GM13976 (cell line): ENCODE data around the gene SGMS2.

Experiments used
- DNase-seq: peaks from one replicate; pipeline ENCODE4 v3.0.0; 2012; ENCODE audit warnings: low spot score
- CTCF ChIP-seq: IDR thresholded peaks from 2 replicates; pipeline ENCODE4 v1.5.1; 2012; ENCODE audit warnings: borderline replicate concordance, mild to moderate bottlenecking; ENCODE audit not compliant: insufficient read depth; ENCODE audit errors: extremely low read depth, missing control alignments, control extremely low read depth
- in situ Hi-C: fragments of 300-500 bp; cut with MboI; formaldehyde crosslinking; loops from one replicate; pipeline ENCODE4 v1.12.0; 2022; ENCODE audit warnings: low sequenced_read_pairs, mixed read lengths, inconsistent platforms; ENCODE audit not compliant: unreplicated experiment

SGMS2 gene

DNA sequence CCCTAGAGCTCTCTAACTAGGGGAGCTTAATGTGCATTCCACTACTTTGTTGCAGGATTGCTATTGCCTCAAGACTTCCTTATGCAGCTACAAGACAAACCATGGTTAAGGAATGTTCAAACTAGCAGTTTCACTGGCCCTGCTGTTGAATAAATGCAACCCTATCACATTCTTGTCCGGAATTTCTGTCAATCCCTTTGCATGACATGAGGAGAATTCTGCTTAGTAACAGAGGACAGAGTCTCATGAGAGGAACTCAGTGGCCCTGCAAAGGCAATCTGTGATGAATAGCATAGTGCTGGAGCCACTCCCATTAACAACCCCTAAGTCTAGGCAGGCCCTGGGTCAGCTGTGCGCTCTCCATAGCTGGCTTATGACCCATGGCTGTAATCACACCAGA, 30.7 kb upstream of the SGMS2 start:
- DNase-seq, result no peak
- in situ Hi-C loops, result no loop called here
- no peak for TF ChIP-seq CTCF

- TF ChIP-seq CTCF, result no peak
- no peak for DNase-seq
- in situ Hi-C loops, result no loop called here
Measured at GRCh38 chr4:107799669-107800450, 24.9 kb upstream of the SGMS2 start.

DNA sequence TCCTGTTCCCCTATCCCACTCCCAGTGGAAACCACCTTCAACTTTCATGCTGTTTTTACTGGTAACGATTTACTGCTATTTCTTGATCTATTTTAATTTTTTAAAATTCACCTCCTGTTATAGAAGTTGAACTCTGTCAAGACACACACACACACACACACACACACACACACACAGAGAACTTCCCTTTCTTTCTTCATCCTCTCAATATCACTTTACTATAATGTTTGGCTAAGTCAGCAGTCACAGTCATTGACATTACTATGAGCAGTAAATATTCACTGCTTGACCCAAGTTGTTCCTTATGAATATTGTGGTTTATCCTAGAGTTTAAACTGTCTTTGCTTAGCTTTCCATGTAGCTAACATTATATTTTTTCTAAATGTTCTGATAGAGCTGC, 24.0 kb upstream of the SGMS2 start:
- no peak for DNase-seq
- in situ Hi-C loops, result no loop called here
- TF ChIP-seq CTCF, result no peak

GRCh38 chr4:107801766-107802211, 22.9 kb upstream of the SGMS2 start:
- in situ Hi-C loops, result no loop called here
- DNase-seq, result no peak
- no peak for TF ChIP-seq CTCF

GRCh38 chr4:107804956-107805355, 19.8 kb upstream of the SGMS2 start:
- in situ Hi-C loops, result no loop called here
- TF ChIP-seq CTCF, result no peak
- no peak for DNase-seq

- in situ Hi-C loops, result no loop called here
- no peak for TF ChIP-seq CTCF
- DNase-seq, result no peak
Measured at GRCh38 chr4:107806196-107806595, 18.5 kb upstream of the SGMS2 start.
